ENCODE data around the gene CIB4.

The CIB4 gene

DNA sequence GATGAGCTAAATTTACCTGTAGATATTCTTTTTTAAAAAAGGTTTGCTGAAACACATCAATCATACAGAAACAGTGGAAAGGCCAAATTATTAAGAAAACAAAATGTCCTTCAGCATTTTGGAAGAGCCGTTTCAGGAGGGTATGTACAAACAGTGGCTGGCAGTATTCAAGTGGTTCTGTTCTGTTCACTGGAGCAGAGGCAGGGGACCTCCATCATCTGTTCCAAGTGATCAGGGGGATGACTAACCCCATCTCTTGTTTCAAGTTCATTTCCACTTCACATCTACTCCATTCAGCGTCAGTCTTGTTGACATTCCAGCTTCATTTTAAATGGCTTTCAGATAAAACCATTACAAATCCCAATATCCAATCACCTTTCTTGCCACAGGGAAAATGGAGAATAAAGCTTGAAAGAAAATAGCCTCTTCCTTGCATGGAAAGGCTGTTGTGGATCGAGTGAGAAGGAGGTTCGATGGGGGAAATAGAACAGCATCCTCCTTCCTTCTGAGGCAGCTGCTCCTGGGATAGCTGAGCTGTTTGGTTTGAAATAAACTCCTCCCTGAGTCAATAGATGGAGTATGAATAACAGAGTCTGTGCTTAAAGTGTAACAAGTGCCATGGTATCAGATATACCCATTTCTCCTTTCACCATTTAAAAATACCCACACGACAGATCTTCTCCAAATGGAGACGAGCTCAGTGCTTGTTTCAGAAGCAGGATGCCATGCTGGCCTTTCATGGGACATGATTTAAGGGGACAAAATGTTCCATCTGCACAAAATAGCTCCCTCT, 99.6 kb downstream of the CIB4 start:
- DNase-seq, result peak; percentile 92

DNA sequence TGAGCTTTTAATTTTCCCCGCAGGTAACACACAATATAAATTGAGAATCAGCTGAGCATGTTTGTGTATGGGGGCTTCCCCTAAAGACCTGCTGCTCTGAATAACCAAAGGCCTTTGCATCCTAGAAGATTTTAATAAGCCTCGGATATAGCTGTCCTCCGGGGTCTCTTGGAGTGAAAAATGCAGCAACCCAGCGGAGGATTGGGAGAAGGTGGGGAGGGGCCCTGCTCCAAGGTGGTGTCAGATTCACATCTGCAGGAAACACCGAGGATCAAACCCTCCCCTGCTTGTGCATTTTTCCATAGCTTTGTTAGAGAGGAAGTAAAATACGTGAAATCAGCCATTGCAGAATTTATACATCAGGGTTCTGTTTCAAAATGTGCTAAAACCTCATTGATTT, 100.2 kb downstream of the CIB4 start:
- peak; percentile 63 for DNase-seq

DNA sequence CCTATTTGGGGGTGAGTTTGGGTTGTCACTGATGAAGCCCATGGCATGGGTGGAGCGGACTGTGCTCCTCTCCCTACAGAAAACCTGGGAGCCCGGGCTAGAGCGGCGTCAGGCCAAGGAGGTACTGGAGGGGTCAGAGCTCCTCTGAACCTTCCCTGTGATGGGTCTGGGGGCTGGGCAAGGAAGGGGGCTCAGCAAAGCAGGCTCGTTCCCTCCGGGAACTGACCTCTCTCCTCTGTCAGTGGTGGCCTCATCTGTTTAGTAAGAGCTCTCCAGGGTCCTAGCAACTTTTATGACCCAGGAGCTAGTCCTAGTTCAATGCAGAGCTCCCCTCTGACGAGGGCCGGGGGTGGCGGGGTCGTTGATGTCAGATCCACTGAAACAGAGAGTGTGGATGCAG, 100.9 kb downstream of the CIB4 start:
- no peak for DNase-seq

DNA sequence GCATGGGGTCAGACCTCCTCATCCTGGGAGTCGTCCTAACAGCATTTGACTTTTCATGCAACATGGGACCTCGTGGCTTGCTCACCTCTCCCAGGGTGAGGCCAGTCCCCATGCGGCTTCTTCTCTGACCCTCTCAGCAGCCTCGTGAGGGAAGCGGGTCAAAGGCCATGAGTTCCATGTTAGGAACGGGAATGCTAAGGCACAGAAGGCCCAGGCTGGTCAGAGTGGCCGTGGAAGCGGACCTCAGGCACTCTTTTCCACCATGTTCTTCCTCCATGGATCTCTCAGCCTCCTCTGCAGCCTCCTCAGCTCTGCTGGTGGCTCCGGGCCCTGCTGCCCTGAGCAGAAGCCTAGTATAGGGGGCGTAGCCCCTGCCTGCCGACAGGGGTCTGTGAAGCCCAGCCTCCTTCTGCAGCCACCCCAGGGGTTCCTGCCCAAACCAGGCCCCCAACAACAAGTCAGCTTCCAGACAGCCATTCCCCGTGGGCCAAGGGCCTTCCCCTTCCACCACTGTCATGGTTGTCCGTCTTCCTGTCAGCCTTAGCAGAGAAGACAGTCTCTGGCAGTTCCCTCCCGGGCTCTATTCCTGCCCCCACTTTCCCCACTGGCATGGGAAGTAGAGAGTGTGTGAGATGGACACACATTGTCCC, 103.2 kb downstream of the CIB4 start:
- DNase-seq, result no peak

DNA sequence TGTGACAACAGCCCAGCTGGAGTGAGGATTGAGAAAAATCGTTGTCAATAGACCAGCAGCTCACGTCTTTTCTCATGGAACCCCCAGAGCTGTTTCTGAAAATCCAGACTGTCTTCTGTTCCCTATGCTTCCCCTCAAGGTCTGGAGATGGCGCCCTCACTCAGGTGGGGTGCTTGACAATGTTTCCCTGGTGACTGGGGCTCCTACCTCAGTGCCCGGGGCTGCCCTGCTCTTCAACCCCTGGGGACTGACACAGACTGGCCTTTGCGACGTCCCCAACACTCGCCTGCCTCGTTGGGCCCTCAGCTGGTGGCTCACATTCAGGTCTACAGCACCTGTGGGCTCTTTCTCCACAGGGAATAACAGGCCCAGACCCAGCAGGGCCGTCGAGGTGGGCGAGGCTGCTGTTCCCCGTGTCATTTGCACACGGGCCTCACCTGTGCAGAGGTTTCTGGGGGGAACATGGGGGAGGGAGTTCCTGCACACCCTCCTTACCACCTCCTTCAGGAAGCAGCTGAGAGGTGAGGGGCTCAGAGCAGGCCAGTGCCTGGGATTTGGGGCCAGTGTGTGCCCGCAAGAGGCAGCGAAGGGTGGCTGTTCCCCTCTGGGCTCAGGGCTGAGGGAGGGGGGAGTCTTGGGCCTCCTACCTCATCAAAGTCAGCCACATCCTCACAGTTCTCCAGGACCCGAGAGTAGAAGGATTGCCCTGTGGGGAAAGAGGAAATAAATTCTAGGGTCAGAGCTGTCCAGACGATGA, 103.9 kb downstream of the CIB4 start:
- no peak for DNase-seq

DNA sequence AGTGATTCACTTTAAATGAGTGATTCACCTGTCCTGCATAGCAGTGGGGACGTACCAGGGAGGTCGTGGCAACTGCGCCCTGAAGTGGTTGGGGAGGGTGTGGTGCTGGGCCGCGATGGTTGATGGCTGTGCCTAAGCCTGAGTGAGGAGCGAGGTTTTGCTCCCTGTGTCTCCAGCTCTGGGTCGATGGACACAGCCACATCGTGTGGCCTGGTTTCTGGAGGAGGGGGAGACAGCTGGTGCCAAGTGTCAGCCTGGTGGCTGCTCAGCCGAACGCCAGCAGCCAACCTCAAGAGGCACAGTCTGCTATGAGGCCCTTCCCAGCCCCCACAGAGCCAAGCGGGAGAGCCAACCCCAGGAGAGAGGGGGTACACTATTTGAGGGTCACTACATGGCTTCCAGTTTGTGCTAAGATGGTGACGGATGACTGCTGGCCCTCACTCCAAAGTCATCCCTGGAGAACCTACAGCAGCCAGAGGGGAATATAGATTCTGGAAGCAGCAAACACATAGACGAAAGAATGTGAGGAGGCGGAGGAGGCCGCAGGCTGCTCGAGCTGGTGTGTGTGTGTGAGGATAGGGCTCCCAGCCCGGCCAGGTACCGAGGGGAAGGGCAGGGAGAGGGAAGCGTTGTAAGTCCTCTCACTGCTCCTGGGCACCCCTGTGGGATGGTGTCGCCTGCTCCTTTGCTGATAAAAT, 104.6 kb downstream of the CIB4 start:
- DNase-seq, result no peak

DNA sequence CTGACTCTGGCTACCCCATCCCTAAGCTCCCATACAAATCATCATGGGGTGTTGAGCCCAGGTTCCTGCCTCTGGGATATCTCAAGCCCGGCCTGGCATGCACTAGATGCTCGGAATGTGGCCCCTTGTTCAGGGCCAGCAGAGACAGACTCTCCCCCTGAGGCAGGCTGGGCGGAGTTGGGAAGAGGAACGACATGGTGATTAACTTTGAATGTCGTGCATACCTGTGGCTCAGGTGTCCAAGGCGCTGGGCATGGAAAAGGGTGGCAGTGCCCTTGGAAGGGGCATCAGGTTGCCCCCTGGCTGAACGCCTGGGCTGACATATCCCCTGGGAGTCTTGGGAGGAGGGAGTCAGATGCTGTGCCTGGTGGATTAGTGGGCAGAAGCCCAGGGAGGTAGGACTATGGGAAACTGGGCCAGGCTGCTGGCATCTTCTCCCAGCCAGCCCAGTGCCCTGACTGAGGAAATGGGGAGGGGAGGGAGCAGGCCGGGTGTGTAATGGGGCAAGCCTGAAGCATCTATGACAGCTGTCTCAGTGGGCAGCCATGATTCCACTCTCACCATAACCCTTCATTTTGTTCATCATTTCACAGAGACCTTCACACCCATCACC, 105.4 kb downstream of the CIB4 start:
- DNase-seq, result no peak

DNA sequence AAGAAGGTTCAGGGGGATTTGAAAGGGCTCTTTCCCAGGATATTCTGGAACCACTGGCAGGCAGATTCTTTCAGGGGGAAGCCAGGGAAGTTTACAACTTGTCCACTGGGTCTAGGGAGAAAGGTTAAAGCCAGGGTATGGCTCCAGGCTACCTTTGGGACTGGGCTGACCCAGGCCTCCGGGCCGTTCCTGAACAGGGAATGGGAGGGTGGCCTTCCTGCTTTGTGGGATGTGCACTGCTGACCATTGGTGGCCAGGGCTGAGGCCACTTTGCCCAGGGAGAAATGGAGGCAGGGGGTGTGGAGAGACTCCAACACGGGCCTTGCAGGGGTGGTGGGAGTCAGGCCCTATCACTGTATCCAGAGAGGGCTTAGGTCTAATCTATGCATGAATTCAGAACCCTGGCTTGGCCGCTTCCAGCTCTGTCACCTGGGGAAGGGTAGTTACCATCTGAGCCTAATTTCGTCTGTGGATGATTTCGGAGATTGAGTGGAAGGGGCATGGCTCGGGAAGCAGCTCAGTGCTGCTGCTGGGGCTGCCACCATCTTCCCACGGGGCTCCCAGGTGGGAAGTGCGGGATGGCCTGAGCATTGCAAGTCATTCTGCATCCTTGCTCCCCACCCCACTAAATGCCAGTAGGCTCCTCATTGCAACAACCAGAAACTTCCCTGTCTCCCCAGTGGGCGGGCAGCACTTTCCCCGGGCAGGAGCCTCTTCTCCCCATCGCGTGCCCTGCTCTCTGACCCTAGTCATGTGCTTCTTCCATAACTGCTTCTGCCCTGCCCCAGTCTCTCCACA, 106.1 kb downstream of the CIB4 start:
- DNase-seq, result no peak

DNA sequence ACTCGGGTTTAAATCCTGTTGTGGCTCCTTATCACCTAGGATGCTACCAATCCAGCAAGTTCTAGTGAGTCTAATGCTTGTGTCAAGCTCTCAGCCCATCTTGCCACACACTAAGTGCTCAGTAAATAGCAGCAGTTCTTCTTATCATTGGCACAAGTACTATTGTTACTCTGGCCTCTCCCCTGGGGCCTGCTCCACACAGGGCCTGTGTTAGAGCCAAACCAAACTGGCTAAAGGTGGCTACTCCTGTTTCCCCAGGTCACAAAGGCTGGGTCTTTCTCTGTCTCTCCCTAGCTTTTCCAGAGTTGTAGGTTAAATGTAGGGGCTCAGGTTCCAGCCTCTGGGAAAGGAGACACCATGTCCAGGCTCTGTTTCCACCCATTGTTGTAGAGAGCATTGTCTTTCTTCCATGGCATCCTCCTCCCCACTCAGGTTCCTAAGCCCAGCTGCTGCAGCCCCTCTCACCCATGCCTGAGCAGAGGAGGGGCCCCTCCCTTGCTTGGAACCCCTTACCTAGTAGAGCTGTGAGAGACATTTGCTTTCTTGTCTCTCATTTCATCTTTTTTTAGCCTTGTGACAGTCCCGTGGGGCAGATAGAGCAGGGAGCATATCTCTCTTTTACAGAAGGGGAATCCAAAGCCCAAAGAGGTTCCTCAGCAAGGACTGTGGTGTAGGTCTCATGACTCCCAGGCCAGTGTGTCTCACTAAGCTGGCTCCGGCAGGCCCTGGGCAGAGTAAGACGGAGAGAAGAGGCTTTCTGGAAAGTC, 106.9 kb downstream of the CIB4 start:
- no peak for DNase-seq

DNA sequence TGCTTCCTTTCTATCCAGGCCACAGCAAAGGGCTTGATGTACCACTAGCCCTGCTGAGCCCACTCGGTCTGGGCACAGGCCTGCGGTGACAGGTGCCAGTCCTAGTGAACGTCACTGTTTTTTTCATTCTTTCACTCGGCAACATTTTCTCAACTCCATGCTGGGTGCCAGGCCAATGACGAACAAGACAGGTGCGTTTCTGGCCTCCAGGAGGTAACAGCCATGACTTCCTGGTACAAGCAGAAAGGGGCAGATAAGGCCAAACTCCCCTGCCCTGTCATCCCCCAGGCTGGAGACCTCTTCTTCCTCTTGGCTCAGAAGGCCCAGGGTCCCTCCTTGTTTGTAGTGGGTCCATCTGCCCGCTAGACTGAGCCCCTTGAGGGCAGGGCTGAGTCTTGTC, 107.5 kb downstream of the CIB4 start:
- no peak for DNase-seq

DNA sequence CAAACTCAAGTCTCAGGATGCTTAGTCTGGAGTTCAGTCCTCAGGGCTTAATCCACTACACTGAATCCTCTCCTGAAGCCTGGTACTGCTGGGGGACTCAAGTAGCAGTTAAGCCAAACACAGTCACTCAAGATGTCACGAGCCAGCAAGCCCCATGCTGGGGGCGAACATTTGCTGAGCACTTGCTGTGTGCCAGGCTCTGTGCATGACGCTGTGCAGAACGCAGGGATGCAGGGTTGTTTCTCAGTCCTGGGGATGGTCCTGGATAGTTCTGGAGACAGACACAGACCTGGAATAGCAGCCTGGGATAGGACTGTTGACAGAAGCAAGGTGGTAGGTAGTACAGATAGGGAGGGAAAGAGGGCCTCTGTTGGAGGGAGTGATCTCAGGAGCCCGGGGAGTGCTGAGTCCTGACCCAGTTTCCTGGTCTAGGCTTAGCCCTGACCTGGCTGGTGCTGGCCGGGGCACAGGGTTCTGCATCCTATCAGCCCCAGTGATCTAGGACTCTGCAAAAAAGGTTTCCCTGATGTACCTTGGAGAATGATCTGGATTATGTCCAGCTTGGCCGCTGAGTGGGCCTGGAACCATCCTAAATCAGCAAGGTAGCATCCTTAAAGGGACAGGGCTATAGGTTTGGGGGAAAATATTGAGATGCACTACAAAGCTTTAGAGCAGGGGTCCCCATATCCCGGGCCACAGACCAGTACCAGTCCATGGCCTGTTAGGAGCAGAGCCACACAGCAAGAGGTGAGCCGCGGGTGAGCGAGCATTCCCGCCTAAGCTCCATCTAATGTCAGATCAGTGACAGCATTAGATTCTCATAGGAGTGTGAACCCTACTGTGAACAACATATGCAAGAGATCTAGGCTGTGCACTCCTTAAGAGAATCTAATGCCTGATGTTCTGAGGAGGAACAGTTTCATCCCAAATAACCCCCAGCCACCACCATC, 108.6 kb downstream of the CIB4 start:
- no peak for DNase-seq
